K562 (cell line): Measurements from ENCODE around the gene CHMP2A. TPM values are rescaled to one million over a fixed set of nuclear protein-coding genes. Genes with fewer than 3 reads are reported as not detected.
A peak's percentile ranks its signal among the peaks of the same experiment; 100 is the strongest.

Source experiments
- AFF4 ChIP-seq: sonication (generic); formaldehyde crosslinking; IDR thresholded peaks from 2 replicates; pipeline ENCODE4 v1.8.0; 2023; ENCODE audit warnings: mild to moderate bottlenecking, missing genetic modification reagents
- ARID3B ChIP-seq: fragments of 250-450 bp; sonication (Bioruptor Pico); IDR thresholded peaks from 2 replicates; pipeline ENCODE4 v1.4.0; 2020; ENCODE audit warnings: borderline replicate concordance
- CBFA2T3 ChIP-seq: fragments of 450-650 bp; IDR thresholded peaks from 2 replicates; pipeline ENCODE4 v1.6.1; 2017
- CHD4 ChIP-seq: fragments of 200-600 bp; sonication (generic); IDR thresholded peaks from 3 replicates; pipeline ENCODE4 v1.6.1; 2012; ENCODE audit warnings: low read depth, mild to moderate bottlenecking, mixed read lengths, low read length, inconsistent platforms; ENCODE audit not compliant: insufficient read depth, insufficient replicate concordance, poor library complexity, severe bottlenecking
- HDAC3 ChIP-seq: fragments of 450-650 bp; IDR thresholded peaks from 2 replicates; pipeline ENCODE4 v1.6.1; 2018; ENCODE audit warnings: borderline replicate concordance, mild to moderate bottlenecking, moderate library complexity; ENCODE audit not compliant: partially characterized antibody
- ID3 ChIP-seq, 2 experiments: fragments of 250-450 bp in 1 of 2; fragments of 450-650 bp in 1 of 2; sonication (Bioruptor Pico) in 1 of 2; IDR thresholded peaks; 2 replicates each; pipeline versions ENCODE4 v1.6.1 to v1.8.0; 2016 to 2021; ENCODE audit warnings: mild to moderate bottlenecking in 2 of 2, moderate library complexity in 2 of 2, missing compliant biosample characterization in 1 of 2, missing genetic modification characterization in 1 of 2
- IRF2 ChIP-seq: sonication (generic); formaldehyde crosslinking; IDR thresholded peaks from 2 replicates; pipeline ENCODE4 v1.8.1; 2022; ENCODE audit warnings: mild to moderate bottlenecking, missing genetic modification reagents
- KLF10 ChIP-seq: fragments of 250-450 bp; sonication (Bioruptor Pico); IDR thresholded peaks from 2 replicates; pipeline ENCODE4 v1.6.1; 2021; ENCODE audit warnings: matching md5 sums
- NFIC ChIP-seq: fragments of 450-650 bp; IDR thresholded peaks from 2 replicates; pipeline ENCODE4 v1.6.1; 2017; ENCODE audit warnings: mild to moderate bottlenecking, inconsistent platforms
- RBFOX2 ChIP-seq: fragments of 200-400 bp; formaldehyde crosslinking; IDR thresholded peaks from 2 replicates; pipeline ENCODE4 v1.6.1; 2017; ENCODE audit warnings: low read depth, mild to moderate bottlenecking, low read length, moderate library complexity
- RBM25 ChIP-seq: fragments of 200-400 bp; formaldehyde crosslinking; IDR thresholded peaks from 2 replicates; pipeline ENCODE4 v1.6.1; 2018; ENCODE audit warnings: low read length, low read depth, moderate library complexity; ENCODE audit not compliant: severe bottlenecking
- RBM39 ChIP-seq: fragments of 200-400 bp; formaldehyde crosslinking; optimal IDR thresholded peaks from 2 replicates; pipeline ENCODE3; 2018; ENCODE audit warnings: low read depth, low read length
- RFX7 ChIP-seq: fragments of 250-450 bp; sonication (Bioruptor Pico); IDR thresholded peaks from 2 replicates; pipeline ENCODE4 v1.5.1; 2021; ENCODE audit warnings: mild to moderate bottlenecking
- TBP ChIP-seq: optimal IDR thresholded peaks from 2 replicates; pipeline ENCODE3; 2011; ENCODE audit warnings: low read depth, low read length, improper control_type of control experiment
- ZNF274 ChIP-seq: IDR thresholded peaks from 2 replicates; pipeline ENCODE4 v1.6.1; 2011; ENCODE audit warnings: low read depth, mild to moderate bottlenecking, low read length, moderate library complexity, borderline replicate concordance
- ZNF445 ChIP-seq: fragments of 250-450 bp; sonication (Bioruptor Pico); IDR thresholded peaks from 2 replicates; pipeline ENCODE4 v1.4.0; 2020; ENCODE audit warnings: low read depth, mild to moderate bottlenecking, moderate library complexity
- ZSCAN32 ChIP-seq: fragments of 450-650 bp; formaldehyde crosslinking; IDR thresholded peaks from 2 replicates; pipeline ENCODE4 v1.4.0; 2020; ENCODE audit warnings: mild to moderate bottlenecking, moderate library complexity
- ZZZ3 ChIP-seq: fragments of 450-650 bp; IDR thresholded peaks from 2 replicates; pipeline ENCODE4 v1.6.1; 2016; ENCODE audit warnings: antibody characterized with exemption, mild to moderate bottlenecking, moderate library complexity
- polyA plus RNA-seq, 8 experiments: library from polyadenylated mRNA; depleted of rRNA in 4 of 8; stranded (reverse) in 5 of 8; unstranded in 3 of 8; fragments of >200 nt; fragmentation: Nextera tagmentation in 2 of 8; fragmentation: Illumina TruSeq in 1 of 8; extraction: Ambion mirVana in 2 of 8; extraction: Trizol in 1 of 8; gene quantifications; 2 replicates each; pipeline versions ENCODE4 v1.2.1 to v1.2.3, GENCODE V29; 2011 to 2014; ENCODE audit warnings: inconsistent platforms in 1 of 8, missing spikeins in 1 of 8
- total RNA-seq, 7 experiments: library from RNA; depleted of rRNA in 6 of 7; stranded (reverse); fragments of >200 nt in 6 of 7; fragmentation: Illumina TruSeq in 2 of 7; extraction: Trizol in 2 of 7; gene quantifications; 2 replicates each; pipeline versions ENCODE4 v1.2.1 to v1.2.3, GENCODE V29; 2011 to 2021; ENCODE audit warnings: low replicate concordance in 1 of 7
- TF ChIP-seq, protein P1 (sequence below): IDR thresholded peaks from 3 replicates; pipeline ENCODE4 v1.6.1; 2011; ENCODE audit warnings: borderline replicate concordance, mild to moderate bottlenecking; ENCODE audit not compliant: insufficient read length, insufficient read depth
- TF ChIP-seq, protein P2 (sequence below): fragments of 250-450 bp; sonication (Bioruptor Pico); IDR thresholded peaks from 2 replicates; pipeline ENCODE4 v1.8.0; 2021; ENCODE audit warnings: moderate library complexity, mild to moderate bottlenecking, inconsistent platforms

The CHMP2A gene
- total and polyA plus RNA-seq, 9 of the 15 experiments (the other 6 are each of a cell fraction or from before 2014, with no cell fraction given): 57.6 to 159 (median 87.2) TPM

- TF ChIP-seq NFIC (peak; percentile 73), ZZZ3 (no peak), KLF10 (CRISPR knock-in tag) (no peak), RFX7 (no peak), TBP (peak; percentile 95), ARID3B (CRISPR knock-in tag) (no peak), RBM39 (no peak), HDAC3 (peak; percentile 77), RBM25 (no peak), ZSCAN32 (CRISPR knock-in tag) (no peak), IRF2 (CRISPR knock-in tag) (no peak; the same call in 1 of the 2 replicates), CBFA2T3 (peak; percentile 34), CHD4 (no peak), RBFOX2 (peak; percentile 97), ZNF445 (CRISPR knock-in tag) (no peak), AFF4 (CRISPR knock-in tag) (peak; percentile 93; the same call in 1 of the 2 replicates), ZNF274 (no peak), ID3 (CRISPR knock-in tag; IDR thresholded peaks at IDR 0.05) (no peak), ID3 (tag; IDR thresholded peaks at IDR 0.05) (peak; percentile 82)
- TF ChIP-seq, protein P1, sequence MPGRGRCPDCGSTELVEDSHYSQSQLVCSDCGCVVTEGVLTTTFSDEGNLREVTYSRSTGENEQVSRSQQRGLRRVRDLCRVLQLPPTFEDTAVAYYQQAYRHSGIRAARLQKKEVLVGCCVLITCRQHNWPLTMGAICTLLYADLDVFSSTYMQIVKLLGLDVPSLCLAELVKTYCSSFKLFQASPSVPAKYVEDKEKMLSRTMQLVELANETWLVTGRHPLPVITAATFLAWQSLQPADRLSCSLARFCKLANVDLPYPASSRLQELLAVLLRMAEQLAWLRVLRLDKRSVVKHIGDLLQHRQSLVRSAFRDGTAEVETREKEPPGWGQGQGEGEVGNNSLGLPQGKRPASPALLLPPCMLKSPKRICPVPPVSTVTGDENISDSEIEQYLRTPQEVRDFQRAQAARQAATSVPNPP: no peak
- TF ChIP-seq, protein P2, sequence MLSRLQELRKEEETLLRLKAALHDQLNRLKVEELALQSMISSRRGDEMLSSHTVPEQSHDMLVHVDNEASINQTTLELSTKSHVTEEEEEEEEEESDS (CRISPR knock-in tag): no peak
Measured at GRCh38 chr19:58519355-58520256, 35.3 kb downstream of the CHMP2A start, which contains the start of gene ZBTB45 (continued).
